Neural progenitor cell (in vitro differentiated cells): Measurements from ENCODE around the gene BTBD6. TPM values are rescaled to one million over a fixed set of nuclear protein-coding genes. Genes with fewer than 3 reads are reported as not detected.

ENCODE experiments used
- DNase-seq: peaks from one replicate; pipeline ENCODE4 v3.0.0-alpha.2; 2016; ENCODE audit warnings: low spot score
- H2AFZ ChIP-seq: fragments of 200-600 bp; sonication (generic); replicated peaks from 2 replicates; pipeline ENCODE4 v1.6.1; 2016; ENCODE audit warnings: antibody characterized with exemption
- H3F3A ChIP-seq: fragments of 200-600 bp; sonication (generic); 2 replicates; pipeline ENCODE4 v1.6.1; 2016; ENCODE audit warnings: antibody characterized with exemption, low read depth
- H3K27ac ChIP-seq: fragments of 200-600 bp; sonication (generic); 2 replicates; pipeline ENCODE4 v1.5.1; 2016; ENCODE audit warnings: mild to moderate bottlenecking
- H3K27me3 ChIP-seq: fragments of 200-600 bp; sonication (generic); 2 replicates; pipeline ENCODE4 v1.6.1; 2016; ENCODE audit warnings: mild to moderate bottlenecking, moderate library complexity
- H3K36me3 ChIP-seq: fragments of 200-600 bp; sonication (generic); 2 replicates; pipeline ENCODE4 v1.5.1; 2016
- H3K4me1 ChIP-seq: fragments of 200-600 bp; sonication (generic); 2 replicates; pipeline ENCODE4 v1.6.1; 2016; ENCODE audit warnings: mixed run types
- H3K4me2 ChIP-seq: fragments of 200-600 bp; sonication (generic); 2 replicates; pipeline ENCODE4 v1.6.1; 2016
- H3K4me3 ChIP-seq: fragments of 200-600 bp; sonication (generic); 2 replicates; pipeline ENCODE4 v1.5.1; 2016
- H3K79me2 ChIP-seq: fragments of 200-600 bp; sonication (generic); 2 replicates; pipeline ENCODE4 v1.6.1; 2016; ENCODE audit warnings: low read depth
- H3K9ac ChIP-seq: fragments of 200-600 bp; sonication (generic); 2 replicates; pipeline ENCODE4 v1.6.1; 2016
- H3K9me3 ChIP-seq: fragments of 200-600 bp; sonication (generic); 2 replicates; pipeline ENCODE4 v1.5.1; 2016; ENCODE audit warnings: low read depth
- H4K20me1 ChIP-seq: fragments of 200-600 bp; sonication (generic); 2 replicates; pipeline ENCODE4 v1.6.1; 2016; ENCODE audit warnings: low read depth
- H3K27ac Mint-ChIP-seq: 3 replicates; pipeline ENCODE4 v1.8.0; 2021; ENCODE audit warnings: mixed read lengths
- H3K27me3 Mint-ChIP-seq: 2 replicates; pipeline ENCODE4 v1.8.0; 2022; ENCODE audit warnings: low read depth, mild to moderate bottlenecking, inconsistent platforms, moderate library complexity, mixed read lengths; ENCODE audit not compliant: insufficient read depth
- H3K36me3 Mint-ChIP-seq: 3 replicates; pipeline ENCODE4 v1.8.0; 2021; ENCODE audit warnings: mixed read lengths
- H3K4me1 Mint-ChIP-seq: 3 replicates; pipeline ENCODE4 v1.8.0; 2021; ENCODE audit warnings: mixed read lengths
- H3K4me3 Mint-ChIP-seq: 3 replicates; pipeline ENCODE4 v1.8.0; 2021; ENCODE audit warnings: mild to moderate bottlenecking, moderate library complexity, mixed read lengths
- H3K9me3 Mint-ChIP-seq: 3 replicates; pipeline ENCODE4 v1.8.0; 2020; ENCODE audit warnings: mixed read lengths
- CTCF ChIP-seq: fragments of 200-600 bp; sonication (generic); IDR thresholded peaks from 2 replicates; pipeline ENCODE4 v1.5.1; 2017; ENCODE audit warnings: antibody characterized with exemption, mild to moderate bottlenecking
- EZH2 ChIP-seq: fragments of 200-600 bp; sonication (generic); IDR thresholded peaks from 2 replicates; pipeline ENCODE4 v1.6.1; 2017; ENCODE audit warnings: antibody characterized with exemption, mild to moderate bottlenecking, moderate library complexity
- EZH2phosphoT487 ChIP-seq: fragments of 200-600 bp; sonication (generic); IDR thresholded peaks from 2 replicates; pipeline ENCODE4 v1.6.1; 2017; ENCODE audit warnings: antibody characterized with exemption
- total RNA-seq: library from RNA; depleted of rRNA; stranded (reverse); fragments of >200 nt; gene quantifications from 2 replicates; pipeline ENCODE4 v1.2.3, GENCODE V29; 2015; ENCODE audit warnings: low replicate concordance

Gene BTBD6
- total RNA-seq, 1 donor from 2014 or later = 9.0 TPM

- peaks cover 13% of the 10 kb centered on the region for H3K4me1 Mint-ChIP-seq
These were observed 23.3 kb upstream of the BTBD6 start for GRCh38 chr14:105224845-105225570.

GRCh38 chr14:105226198-105226597, 22.1 kb upstream of the BTBD6 start:
- no peak overlapping the region for H3K4me3 Mint-ChIP-seq
- peaks cover 20% of the 10 kb centered on the region for H3K36me3 Mint-ChIP-seq
- no peaks in the 10 kb centered on the region for H3K9me3 Mint-ChIP-seq
- Histone ChIP-seq H3K27ac (no peak overlapping the region), H3K9ac (no peak overlapping the region), H4K20me1 (no peaks in the 10 kb centered on the region), H3K4me1 (no peaks in the 10 kb centered on the region), H3K4me3 (no peak overlapping the region), H3K36me3 (no peaks in the 10 kb centered on the region), H3F3A (no peaks in the 10 kb centered on the region), H3K9me3 (no peaks in the 10 kb centered on the region), H3K4me2 (no peak overlapping the region), H3K79me2 (no peaks in the 10 kb centered on the region), H3K27me3 (no peaks in the 10 kb centered on the region), H2AFZ (no peak overlapping the region)
- DNase-seq = no peak
- peaks cover 13% of the 10 kb centered on the region for H3K4me1 Mint-ChIP-seq
- H3K27me3 Mint-ChIP-seq = no peaks in the 10 kb centered on the region
- H3K27ac Mint-ChIP-seq = no peak overlapping the region
- TF ChIP-seq EZH2phosphoT487 = no peak
- no peak for TF ChIP-seq EZH2
- no peak for TF ChIP-seq CTCF

More at GRCh38 chr14:105224845-105225570, 23.3 kb upstream of the BTBD6 start:
- H2AFZ ChIP-seq = no peak overlapping the region
- no peaks in the 10 kb centered on the region for H3K36me3 ChIP-seq
- H3K27ac ChIP-seq = no peak overlapping the region
- no peaks in the 10 kb centered on the region for H3K4me1 ChIP-seq
- TF ChIP-seq EZH2 (no peak), EZH2phosphoT487 (no peak), CTCF (no peak)
- H4K20me1 ChIP-seq = no peaks in the 10 kb centered on the region
- no peaks in the 10 kb centered on the region for H3K9me3 Mint-ChIP-seq
- H3F3A ChIP-seq = no peaks in the 10 kb centered on the region
- no peak overlapping the region for H3K4me3 ChIP-seq
- no peak overlapping the region for H3K9ac ChIP-seq
- no peaks in the 10 kb centered on the region for H3K27me3 ChIP-seq
- no peaks in the 10 kb centered on the region for H3K27me3 Mint-ChIP-seq
- H3K36me3 Mint-ChIP-seq = peaks cover 22% of the 10 kb centered on the region
- no peaks in the 10 kb centered on the region for H3K9me3 ChIP-seq
- DNase-seq = no peak
- no peak overlapping the region for H3K27ac Mint-ChIP-seq
- H3K79me2 ChIP-seq = no peaks in the 10 kb centered on the region
- H3K4me2 ChIP-seq = no peak overlapping the region
- H3K4me3 Mint-ChIP-seq = no peak overlapping the region

GRCh38 chr14:105227346-105227745, 21.0 kb upstream of the BTBD6 start:
- no peaks in the 10 kb centered on the region for H3K27me3 Mint-ChIP-seq
- no peaks in the 10 kb centered on the region for H3K36me3 ChIP-seq
- H3K79me2 ChIP-seq = peaks cover 3% of the 10 kb centered on the region
- no peak overlapping the region for H3K4me3 ChIP-seq
- no peak overlapping the region for H3K27ac ChIP-seq
- no peak for DNase-seq
- no peak overlapping the region for H3K9ac ChIP-seq
- TF ChIP-seq EZH2 = no peak
- TF ChIP-seq CTCF = no peak
- no peaks in the 10 kb centered on the region for H4K20me1 ChIP-seq
- H3K4me1 ChIP-seq = no peaks in the 10 kb centered on the region
- H3K4me1 Mint-ChIP-seq = peaks cover 10% of the 10 kb centered on the region
- no peak overlapping the region for H3K4me2 ChIP-seq
- no peaks in the 10 kb centered on the region for H3F3A ChIP-seq
- H3K36me3 Mint-ChIP-seq = peaks cover 16% of the 10 kb centered on the region
- H2AFZ ChIP-seq = no peak overlapping the region
- H3K9me3 ChIP-seq = no peaks in the 10 kb centered on the region
- H3K27me3 ChIP-seq = no peaks in the 10 kb centered on the region
- no peaks in the 10 kb centered on the region for H3K9me3 Mint-ChIP-seq
- H3K4me3 Mint-ChIP-seq = no peak overlapping the region
- no peak overlapping the region for H3K27ac Mint-ChIP-seq
